ENCODE results near the gene MRPL10. TPM values are rescaled to one million over a fixed set of nuclear protein-coding genes. Genes with fewer than 3 reads are reported as not detected.

Gene MRPL10
- total and polyA plus RNA-seq, 2 donors (not counting 3 experiments of a cell fraction or from before 2014, with no cell fraction given), result 43.4 to 84.0 TPM

DNA sequence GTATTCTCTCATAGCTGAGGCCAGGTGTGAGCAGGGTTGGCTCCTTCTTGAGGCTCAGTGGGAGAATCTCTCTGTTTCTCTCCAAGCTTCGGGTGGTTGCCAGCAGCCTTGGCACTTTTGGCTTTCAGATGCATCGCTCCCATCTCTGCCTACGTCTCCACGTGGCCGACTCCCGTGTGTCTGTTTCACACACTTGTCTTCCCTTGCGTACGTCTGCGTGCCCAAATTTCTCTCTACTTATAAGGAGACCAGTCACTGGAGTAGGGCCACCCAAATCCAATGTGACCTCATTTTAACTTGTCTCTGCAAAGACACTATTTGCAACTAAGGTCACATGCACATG, 24.5 kb downstream of the MRPL10 start:
- Histone ChIP-seq H4K20me1 (replicated peaks; ENCODE audit: control insufficient read depth, extremely low read depth, insufficient read depth, low read length) (no peaks in the 10 kb centered on the region), H3K27ac (ENCODE audit: insufficient read depth, low read depth, low read length) (no peak overlapping the region), H3K4me2 (ENCODE audit: insufficient read depth, low read length) (no peak overlapping the region), H2AFZ (ENCODE audit: low read depth, low read length) (no peak overlapping the region), H3K9me3 (replicated peaks; ENCODE audit: control insufficient read depth, insufficient read depth, low read length) (no peaks in the 10 kb centered on the region), H3K27me3 (ENCODE audit: control insufficient read depth in 2 of 2, insufficient read depth in 2 of 2, low read length in 2 of 2) (no peaks in the 10 kb centered on the region), H3K9ac (replicated peaks; ENCODE audit: extremely low read depth, insufficient read depth, low read length) (no peak overlapping the region), H3K4me3 (replicated peaks in 1 of 3; ENCODE audit: insufficient read depth in 1 of 3, low read depth in 1 of 3, low read length in 3 of 3) (no peak overlapping the region), H3K4me1 (ENCODE audit: control insufficient read depth, extremely low read depth, insufficient read depth, low read length) (peaks cover 9% of the 10 kb centered on the region), H3K79me2 (ENCODE audit: control insufficient read depth, insufficient read depth, low read length) (no peaks in the 10 kb centered on the region), H3K36me3 (ENCODE audit: control insufficient read depth in 2 of 2, extremely low read depth in 1 of 2, insufficient read depth in 2 of 2, low read length in 2 of 2) (peaks cover 3 to 29% of the 10 kb centered on the region in 2 experiments), H3K9me1 (replicated peaks; ENCODE audit: control insufficient read depth, extremely low read depth, insufficient read depth, low read length) (no peaks in the 10 kb centered on the region)
- POLR2A ChIA-PET, result no interaction called here
- TF ChIP-seq MYC (IDR thresholded peaks at IDR 0.05; ENCODE audit: low read depth, low read length) (no peak), POLR2AphosphoS5 (IDR thresholded peaks at IDR 0.05; ENCODE audit: insufficient read depth, low read depth, low read length) (no peak), EZH2 (IDR thresholded peaks at IDR 0.05; ENCODE audit: borderline replicate concordance, low read depth, low read length, severe bottlenecking) (no peak), POLR2A (IDR thresholded peaks at IDR 0.05; ENCODE audit: low read depth, low read length) (no peak), JUN (IDR thresholded peaks at IDR 0.05; ENCODE audit: borderline replicate concordance, insufficient read depth, insufficient read length, low read depth) (no peak), FOS (IDR thresholded peaks at IDR 0.05; ENCODE audit: borderline replicate concordance, insufficient read depth, low read length) (no peak), CTCF (IDR thresholded peaks at IDR 0.05; ENCODE audit: extremely low read depth in 1 of 2, insufficient read depth in 1 of 2, low read depth in 1 of 2, low read length in 2 of 2) (no peak)
- no peak for FAIRE-seq
- CTCF ChIA-PET, result no interaction called here
- DNase-seq (ENCODE audit: low read depth, low spot score), result no peak
- no TSS peak for BruUV-seq (replicated peaks)
- intact Hi-C loops (cut with micrococcal nuclease), result no loop called here
- dilution Hi-C loops (cut with MboI; ENCODE audit: extremely low pct_ligation_motif_present, low sequenced_read_pairs), result no loop called here
